Activated CD8-positive, alpha-beta memory T cell treated with anti-CD3 and anti-CD28 coated beads, Interleukin-2, amount 50 U/mL, for 24 hours (primary cell): ENCODE results near the gene DIS3L2.
"Not testable (repeated sequence)": the region's sequence is repeated elsewhere in the genome, so short reads cannot be mapped to it uniquely, and the experiment has no call there.

Experiments used
- DNase-seq: peaks from one replicate; pipeline ENCODE4 v3.0.0-alpha.2; 2020; ENCODE audit errors: extremely low read depth

Gene DIS3L2

GRCh38 chr2:232058063-232058877 is 96.8 kb downstream of the DIS3L2 start:
- DNase-seq = no peak

DNA sequence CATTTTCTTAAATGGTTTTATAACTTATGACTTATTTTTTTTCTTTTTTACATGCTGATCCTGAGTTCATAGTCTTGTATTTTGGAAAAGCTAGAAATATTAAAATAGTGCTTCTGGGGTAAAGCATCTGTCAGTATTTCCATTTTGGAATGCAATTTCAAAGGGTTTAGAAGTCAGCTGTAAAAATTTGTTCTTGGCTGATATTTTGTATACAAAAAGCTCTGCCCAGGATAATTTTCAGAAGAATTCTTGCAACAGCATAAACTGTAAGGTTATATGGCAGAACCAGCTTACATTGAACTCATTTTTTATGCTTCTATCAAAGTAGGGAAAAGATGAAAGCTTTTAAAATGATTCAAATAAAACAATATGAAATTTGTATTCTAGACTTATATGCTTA is 97.4 kb downstream of the DIS3L2 start:
- no peak for DNase-seq

DNA sequence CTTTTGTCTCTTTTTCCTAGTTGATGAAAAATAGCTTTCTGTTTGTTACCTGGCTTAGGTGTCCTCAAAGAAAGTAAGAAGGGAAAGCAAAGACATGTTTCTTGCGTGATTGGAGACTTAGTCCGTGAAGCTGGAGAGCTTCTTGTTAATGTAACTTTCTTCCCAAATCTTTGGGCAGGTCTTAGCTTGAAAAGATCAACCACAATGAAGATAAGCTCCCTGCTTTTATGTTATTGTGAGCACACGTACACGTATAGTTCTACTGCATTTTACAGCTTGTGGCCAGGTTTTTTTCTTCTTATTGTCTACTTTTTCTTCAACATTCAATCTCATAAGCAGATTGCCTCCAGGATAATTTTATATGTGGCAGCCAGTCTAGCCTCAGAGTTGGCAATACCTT is 99.8 kb downstream of the DIS3L2 start:
- DNase-seq = no peak

- no peak for DNase-seq
Measured at GRCh38 chr2:232073026-232073425, 111.5 kb downstream of the DIS3L2 start.

- DNase-seq = no peak
Measured at GRCh38 chr2:232073699-232074098, 112.2 kb downstream of the DIS3L2 start.

DNA sequence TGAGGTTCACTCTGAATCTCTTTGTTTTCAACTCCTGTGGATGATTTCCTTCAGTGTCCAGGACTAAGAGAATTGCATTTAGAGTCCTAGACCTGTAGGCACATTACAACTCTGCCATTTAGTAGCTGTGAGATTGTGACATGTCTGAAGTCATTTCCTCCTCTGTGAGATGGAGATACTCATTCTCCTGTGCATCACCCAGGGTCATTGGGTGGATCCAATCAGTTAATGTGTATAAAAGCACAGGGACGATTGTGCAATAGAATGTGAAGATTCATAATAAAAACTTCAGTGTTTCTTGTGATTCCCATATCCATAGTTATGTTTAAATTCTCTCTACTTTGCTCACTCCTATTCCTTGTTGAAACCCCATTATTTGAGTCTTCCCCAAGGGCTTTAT is 113.6 kb downstream of the DIS3L2 start:
- no peak for DNase-seq

DNA sequence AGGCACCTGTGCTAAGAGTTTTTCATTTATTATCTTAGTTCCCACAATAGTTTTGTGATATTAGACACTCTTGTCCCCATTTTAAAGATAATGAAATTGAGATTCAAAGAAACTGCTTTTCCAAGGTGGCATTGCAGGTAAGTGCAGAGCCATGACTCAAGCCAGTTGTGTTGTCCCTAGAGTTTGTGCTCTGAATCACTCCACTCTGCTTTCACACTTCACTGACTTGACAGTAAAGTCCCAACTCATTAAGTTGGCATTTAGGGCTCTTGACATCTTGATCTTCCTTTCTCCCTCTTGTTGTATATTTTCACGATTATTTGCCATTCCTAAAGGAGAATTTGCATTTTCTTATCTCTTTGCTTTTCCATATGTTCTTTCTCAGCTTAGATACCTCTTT is 114.3 kb downstream of the DIS3L2 start:
- DNase-seq = no peak

DNA sequence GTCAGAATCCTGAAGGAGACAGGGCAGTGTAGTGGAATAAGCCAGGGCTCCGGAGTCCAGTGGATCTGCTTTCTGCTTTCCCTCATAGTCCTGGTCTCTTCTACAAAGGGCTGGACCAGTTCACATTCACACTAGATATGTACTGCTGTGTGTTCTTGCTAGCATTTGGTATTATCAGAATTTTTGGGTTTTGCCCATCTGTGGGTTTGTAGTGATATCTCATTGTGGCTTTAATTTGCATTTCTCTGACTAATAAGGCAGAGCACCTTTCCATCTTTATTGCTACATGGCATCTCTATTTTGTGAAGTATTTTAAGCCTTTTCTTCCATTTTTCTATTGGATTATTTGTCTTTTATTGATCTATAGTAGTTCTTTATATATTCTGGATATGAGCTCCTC is 114.8 kb downstream of the DIS3L2 start:
- no peak for DNase-seq

DNA sequence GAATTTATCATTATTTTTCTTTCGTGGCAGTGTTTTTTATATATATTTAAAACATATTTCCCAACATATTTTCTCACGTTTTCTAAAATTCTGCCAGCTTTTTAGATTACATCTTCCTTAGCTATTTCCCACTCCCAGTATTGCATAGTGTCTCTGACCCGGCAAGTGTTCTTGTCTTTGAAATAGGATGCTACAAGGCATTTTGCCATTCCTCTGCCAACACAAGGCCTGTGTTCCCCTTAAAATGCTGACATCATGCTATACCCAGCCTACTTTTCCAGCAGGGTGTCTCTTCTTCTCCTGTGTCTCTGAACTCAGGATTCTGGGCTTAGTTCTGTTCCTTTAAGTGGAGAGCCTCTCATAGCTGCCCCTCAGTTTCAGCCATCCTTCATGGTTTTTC is 115.2 kb downstream of the DIS3L2 start:
- DNase-seq = no peak

DNA sequence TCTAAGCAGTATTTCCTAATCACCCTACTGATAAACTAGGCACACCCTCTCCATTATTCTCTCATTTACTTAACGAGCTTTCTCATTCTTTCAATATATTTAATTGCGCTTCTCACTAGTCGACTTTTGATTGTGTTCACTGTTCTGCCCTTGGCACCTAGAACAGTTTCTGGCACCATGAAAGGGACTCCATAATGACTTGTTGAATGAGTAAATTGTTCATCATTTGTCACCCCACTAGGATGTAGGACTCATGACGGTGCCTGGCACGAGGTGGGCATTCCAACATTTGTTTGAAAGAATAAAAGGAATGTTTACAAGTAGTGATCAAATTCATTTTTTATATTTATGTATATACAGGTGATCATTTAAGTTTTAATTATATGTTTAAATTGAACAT is 123.7 kb downstream of the DIS3L2 start:
- DNase-seq = no peak

DNA sequence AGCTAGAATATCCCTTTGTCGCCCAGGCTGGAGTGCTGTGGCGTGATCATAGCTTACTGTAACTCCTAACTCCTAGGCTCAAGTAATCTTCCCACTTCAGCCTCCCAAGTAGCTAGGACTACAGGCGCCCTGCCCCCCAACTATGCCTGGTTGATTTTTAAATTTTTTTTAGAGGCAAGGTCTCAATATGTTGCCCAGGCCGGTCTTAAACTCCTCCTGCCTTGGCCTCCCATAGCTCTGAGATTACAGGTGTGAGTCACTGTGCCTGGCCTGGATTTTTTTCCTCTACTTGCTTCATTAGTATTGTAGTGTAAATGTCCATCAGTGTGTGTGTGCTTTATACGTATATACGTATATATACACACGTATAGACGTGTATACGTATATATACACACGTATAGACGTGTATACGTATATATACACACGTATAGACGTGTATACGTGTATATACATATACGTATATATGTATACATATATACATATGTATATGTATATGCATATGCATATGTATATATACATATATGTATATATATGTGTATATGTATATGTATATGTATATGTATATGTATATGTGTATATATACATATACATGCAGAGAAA is 124.4 kb downstream of the DIS3L2 start:
- DNase-seq = no peak

GRCh38 chr2:232088771-232089170 is 127.3 kb downstream of the DIS3L2 start:
- no peak for DNase-seq

GRCh38 chr2:232094201-232094600 is 132.7 kb downstream of the DIS3L2 start:
- no peak for DNase-seq

GRCh38 chr2:232094883-232095282 is 133.4 kb downstream of the DIS3L2 start:
- DNase-seq = no peak

- DNase-seq = no peak
Measured at GRCh38 chr2:232097260-232097659, 135.7 kb downstream of the DIS3L2 start.

- no peak for DNase-seq
Measured at GRCh38 chr2:232097758-232098157, 136.2 kb downstream of the DIS3L2 start.

- DNase-seq = no peak
Measured at GRCh38 chr2:232102380-232102779, 140.9 kb downstream of the DIS3L2 start.

DNA sequence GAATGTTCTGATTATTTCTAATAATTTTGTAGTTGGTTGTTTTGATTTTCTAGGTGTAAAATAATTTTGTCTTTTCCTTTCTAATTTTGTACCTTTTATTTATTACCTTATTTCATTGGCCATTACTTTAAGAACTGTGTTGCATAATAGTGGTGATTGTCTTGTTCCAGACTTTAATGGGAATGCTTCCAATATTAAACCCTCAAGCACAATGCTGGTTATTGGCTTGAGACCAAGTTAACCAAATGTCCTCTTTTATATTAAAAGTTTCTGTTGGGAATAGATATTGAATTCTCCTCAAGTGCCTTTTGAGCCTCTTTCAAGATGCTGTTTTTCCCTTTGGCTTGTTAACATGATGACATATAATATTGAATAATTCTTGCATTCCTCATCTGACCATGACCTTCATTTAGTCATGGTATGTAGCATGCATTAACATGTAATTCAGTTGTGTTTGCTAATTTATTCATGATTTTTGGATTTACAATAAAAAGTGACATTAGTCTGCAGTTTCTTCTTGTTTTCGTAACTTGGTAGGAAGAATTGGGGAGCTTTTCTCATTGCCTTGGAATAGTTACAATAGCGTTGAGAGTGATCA is 141.7 kb downstream of the DIS3L2 start:
- no peak for DNase-seq

DNA sequence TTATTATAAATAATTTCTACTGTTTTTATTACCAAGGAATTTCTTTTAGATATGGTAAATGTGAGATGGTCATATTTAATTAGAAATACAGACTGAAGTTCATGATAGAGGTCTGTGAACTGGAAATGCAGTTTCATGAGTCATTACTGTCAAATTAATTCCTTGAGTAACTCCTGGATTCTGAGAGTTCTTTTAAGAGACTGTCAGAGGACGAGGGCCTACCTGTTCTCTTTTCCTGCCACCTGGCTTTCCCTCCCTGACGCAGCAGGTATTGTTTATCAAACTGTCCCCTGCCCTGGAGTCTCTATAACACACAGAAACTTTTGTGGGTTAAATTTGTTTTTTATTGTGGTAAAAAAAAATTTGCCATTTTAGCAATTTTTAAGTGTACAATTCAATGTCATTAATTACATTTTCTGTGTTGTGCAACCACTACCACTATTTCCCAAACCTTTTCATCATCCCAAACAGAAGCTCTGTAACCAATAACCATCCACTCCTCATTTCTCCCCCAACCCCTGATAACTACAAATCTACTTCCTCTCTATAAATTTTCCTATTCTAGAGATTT is 142.6 kb downstream of the DIS3L2 start:
- DNase-seq = no peak

DNA sequence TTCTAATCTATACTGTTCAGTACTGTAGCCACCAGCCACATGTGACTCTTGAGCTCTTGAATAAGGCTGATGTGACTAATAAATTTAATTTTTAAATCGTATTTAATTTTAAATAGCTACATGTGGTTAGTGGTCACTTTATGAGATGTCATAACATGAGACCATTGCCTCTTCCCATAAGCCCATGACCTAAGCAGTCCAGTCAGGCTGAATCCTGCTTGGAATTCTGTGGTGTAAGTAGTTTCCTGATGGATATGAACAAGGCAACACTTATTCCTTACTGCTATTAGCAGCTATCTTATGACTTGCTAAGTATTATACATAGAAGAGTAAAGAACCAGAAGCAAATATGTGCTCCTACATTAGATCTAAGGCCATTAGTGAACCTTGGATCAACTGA is 150.0 kb downstream of the DIS3L2 start:
- DNase-seq = no peak

DNA sequence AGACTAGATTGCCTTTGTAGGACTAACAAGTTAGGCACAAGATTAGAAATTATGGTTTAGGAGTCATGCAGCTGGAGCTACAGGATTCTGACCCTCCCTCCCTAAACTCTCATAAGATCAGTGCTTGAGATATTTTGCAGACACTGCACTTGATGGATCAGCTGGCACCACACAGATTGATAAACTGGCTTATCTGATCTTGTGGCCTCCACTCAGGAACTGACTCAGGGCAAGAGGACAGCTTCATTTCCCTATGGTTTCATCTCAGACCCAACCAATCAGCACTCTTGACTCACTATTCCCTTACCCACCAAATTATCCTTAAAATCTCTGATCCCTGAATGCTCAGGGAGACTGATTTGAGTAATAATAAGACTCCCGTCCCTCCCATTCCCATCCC is 152.3 kb downstream of the DIS3L2 start:
- no peak for DNase-seq

DNA sequence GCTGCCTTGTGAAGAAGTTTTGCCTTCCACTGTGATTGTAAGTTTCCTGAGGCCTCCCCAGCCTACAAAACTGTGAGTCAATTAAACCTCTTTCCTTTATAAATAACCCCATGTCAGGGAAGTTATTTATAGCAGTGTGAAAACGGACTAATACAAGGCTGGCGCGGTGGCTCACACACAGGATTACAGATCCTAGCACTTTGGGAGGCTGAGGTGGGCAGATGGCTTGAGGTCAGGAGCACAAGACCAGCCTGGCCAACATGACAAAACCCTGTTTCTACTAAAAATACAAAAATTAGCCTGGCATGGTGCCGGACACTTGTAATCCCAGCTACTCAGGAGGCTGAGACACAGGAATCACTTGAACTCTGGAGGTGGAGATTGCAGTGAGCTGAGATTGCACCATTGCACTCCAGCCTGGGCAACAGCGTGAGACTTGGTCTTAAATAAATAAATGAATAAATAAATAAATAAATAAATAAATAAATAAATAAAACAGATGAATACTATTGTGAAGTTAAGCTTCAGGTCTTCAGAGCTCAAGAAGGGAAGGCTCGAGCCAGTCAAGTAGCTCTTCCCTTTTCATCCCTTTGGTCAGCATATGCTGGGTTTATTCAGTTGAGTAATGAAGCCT is 154.3 kb downstream of the DIS3L2 start:
- DNase-seq = not testable (repeated sequence)
